GM21526 (cell line): ENCODE data around the gene RNASE12.
"Not testable (repeated sequence)": the region's sequence is repeated elsewhere in the genome, so short reads cannot be mapped to it uniquely, and the experiment has no call there.

Experiments
- ATAC-seq: cut with Tn5 transposase; IDR thresholded peaks from one replicate; pipeline ENCODE4 v1.9.1; 2021; ENCODE audit warnings: moderate library complexity; ENCODE audit not compliant: unreplicated experiment, low FRiP score

RNASE12 gene

GRCh38 chr14:20591235-20591634 is at the start of gene RNASE12:
TSS of gene RNASE12 (minus strand) at chr14:20591376. CDS start at chr14:20590723, 653 bp downstream.
- no peak for ATAC-seq

DNA sequence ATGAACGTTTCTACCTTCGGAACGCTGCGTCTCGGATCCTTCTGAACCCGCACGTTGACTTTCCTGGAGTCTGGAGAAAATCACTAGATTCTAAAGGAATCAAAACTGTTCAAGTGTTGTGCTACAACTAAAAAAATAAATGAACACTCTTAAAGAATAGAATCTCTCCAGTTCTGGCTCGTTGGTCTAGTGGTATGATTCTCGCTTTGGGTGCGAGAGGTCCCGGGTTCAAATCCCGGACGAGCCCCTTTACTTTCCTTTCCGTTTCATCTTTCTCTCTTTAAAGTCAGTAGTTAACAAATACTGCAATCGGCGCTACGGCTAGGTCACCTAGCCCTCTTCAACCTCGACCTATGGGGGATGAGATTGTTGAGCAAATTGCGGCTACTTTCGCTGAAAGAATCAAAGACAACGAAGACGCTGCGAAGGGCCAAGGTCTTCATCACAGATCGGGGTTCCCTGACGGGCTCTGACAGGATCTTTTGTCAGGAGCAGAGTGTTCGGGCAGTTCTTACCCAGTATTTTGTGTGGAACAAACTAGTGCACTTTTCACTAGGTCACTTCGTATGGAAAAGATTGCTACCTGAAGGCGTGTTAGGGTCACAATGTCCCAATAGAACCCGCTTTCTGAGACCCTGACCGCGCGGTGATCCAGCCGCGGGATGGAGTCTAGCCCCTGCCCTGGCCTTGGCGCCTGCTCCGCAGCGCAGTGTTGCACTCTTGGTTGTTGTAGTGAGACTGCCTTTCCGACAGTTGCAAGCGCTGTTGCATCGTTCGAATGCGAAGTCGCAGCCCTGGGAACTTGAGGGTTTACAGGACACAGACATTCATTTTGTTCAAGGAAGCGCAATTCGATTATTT is 41.9 kb upstream of the RNASE12 start:
- peak; percentile 42 for ATAC-seq

DNA sequence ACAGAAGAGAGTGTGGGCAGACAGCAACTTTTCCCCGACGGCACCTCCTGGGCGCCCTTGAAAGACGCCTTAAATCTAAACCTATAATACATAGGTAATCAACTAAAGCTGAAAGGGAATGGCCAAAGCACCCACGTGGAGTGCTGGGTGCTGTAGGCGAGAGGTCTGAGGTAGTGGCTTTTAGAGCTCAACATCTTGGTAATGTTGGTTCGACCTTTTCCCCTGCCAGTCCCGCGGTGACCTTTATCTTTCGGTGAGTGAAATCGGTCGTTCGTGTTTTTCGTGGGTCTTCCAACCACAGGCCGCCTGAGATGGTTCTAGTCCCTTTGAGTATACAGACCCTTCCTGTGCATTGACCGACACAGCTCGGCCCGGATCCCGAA is 41.3 kb upstream of the RNASE12 start:
- peak; percentile 6 for ATAC-seq

DNA sequence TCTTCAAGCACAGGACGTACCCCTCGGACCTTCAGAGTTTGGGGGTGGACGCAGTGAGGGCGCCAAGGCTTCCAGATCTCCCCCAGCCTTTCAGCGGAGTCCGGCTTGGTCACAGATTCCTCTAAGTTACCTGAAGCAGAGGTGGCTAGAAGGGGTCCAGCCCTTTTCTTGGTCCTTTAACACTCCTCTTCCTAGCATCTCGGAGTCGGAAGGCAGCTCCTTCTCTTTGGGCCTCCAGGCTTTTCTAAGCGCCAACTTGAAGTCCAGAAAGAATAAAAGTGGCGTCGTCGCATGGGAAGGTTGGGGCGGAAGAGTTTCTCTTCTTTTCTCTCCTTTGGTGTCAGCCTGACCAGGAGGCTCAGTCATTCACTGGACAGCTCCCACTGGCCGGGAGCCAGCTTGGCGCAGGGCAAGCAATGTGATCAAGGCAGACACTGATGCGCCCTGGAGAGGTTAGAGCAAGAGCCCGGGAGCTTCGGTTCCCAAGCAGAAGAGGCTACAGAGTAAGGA is 40.8 kb upstream of the RNASE12 start:
- no peak for ATAC-seq

DNA sequence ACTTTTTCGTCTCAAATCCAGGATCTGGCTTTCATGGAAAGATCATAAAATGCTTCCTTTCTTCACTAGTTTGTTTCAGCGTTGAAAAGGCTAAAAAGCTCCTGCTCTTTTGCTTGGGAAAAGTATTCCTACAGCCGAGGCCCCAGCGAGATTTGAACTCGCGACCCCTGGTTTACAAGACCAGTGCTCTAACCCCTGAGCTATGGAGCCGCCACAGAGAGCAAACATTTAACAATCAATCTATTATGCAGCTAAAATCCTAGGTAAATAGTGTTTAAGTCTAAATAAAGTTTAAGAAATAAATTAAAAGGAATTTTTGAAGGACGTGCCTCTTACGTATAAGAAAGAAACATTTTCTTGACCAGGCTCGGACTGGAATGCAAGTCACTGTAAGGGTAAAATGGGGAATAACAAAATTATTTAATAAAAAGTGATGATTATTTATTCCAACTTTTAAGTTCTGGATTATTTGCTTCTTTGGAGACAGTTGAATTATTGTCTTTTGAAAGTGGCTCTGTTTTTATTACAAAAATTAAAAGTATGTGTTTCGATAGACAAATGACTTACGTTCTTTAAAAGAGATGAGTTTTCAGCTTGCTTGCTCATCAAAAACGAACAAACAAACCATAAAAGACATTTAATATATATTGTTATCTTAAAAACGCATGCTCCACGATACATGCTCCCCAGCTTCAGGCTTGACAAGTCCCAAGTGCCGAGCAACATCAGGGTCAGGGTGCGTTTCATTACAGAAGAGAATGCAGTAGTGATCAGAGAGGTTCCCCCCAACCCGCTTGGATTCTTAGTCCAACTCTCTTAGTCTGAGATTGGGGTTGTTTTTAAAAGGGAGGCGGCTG is 40.1 kb upstream of the RNASE12 start:
- ATAC-seq: no peak

DNA sequence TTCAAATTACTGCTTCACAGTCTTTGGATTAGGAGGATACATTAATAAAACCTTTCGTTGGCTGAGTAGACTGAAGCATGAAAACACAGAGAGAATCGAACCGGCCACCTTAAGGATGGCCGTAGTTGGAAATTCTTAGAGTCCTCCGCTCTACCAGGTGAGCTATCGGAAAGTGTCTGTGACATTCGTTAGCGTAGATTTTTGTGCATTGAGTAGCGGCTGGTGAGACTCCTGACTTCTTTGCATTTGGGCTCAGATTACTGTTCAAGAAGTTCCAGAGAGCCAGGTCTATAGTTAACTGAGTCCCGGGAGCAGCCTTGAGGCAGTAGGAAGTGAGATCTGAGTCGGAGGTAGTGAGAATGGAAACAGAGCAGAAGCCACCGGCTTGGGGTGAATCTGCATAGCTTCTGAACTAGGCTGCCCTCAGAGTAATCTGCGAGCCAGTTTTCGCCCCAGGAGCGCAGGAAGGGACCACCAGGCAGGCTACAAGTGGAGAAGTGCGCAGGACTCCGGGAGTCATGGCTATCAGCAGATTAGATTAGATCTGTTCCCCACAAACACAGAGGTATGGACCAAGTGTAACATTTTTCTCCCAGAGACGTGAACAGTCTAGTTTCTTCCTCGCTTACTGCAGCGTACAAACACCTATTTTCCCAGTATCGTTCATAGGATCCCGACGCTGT is 39.3 kb upstream of the RNASE12 start:
- ATAC-seq: peak; percentile 41

DNA sequence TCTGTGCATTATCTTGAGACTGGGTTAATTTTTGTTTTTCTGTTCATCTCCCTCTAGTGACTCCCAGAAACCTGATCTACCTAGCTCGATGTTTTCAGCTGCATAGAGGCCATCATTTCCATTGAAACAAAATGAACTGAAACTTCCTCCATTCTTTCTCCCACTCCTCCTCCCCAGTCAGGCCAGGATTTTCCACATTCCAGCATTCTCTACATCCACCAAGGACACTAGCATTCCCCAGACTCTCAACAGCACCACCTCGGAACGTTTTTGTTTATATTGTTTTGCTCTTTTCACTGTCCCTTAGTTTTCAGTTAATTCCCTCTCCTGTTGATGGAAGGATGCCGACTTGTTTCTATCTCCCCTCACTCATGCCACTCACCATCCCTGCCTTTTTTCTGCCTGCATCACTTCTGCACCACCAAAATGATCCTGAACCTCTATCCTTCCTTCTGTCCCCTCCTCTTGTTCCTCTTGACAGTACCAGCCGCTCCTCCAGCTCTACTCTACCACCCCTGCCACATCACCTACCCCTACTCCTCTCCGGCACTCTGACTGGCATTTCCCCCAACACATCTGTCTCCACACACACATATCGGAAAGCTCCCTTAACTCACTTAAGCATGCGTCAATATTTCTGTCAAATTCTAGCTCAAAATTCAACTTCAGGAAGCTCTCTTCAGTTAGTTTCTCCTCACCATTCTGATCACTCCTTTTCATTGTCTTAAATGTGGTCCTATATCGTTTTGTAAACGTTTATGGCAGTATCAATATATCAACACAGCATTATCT is 37.1 kb upstream of the RNASE12 start:
- ATAC-seq: no peak

DNA sequence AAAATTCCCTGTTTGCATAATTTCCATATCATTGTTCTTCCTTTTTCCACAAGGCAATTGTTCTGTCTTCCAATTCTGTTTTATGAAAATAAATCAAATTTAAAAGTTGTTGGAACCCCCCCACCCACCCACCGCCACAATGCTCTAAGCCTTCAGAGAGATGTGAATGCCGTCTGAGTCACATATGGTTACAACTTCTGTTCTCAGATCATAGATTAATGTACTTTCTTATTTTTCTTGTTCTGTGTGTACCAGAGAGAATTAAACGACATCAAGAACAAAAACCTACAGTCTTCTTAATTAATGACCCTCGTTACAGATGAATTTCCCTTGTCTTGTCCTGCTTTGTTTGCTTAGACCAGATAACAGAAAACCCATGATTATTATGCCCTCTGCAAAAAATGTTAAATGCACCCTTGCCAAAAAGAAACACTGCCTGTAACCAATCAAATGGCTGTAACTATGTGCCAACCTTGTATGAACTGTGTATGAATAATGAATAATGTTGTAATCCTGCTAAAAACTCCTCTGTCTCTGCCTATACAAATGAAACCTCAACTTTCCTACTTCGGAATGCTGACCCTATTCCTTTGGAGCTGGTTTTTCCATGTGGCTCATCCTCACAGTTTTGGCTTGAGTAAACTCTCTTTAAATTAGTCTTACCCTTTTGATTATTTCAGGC is 36.3 kb upstream of the RNASE12 start:
- no peak for ATAC-seq

DNA sequence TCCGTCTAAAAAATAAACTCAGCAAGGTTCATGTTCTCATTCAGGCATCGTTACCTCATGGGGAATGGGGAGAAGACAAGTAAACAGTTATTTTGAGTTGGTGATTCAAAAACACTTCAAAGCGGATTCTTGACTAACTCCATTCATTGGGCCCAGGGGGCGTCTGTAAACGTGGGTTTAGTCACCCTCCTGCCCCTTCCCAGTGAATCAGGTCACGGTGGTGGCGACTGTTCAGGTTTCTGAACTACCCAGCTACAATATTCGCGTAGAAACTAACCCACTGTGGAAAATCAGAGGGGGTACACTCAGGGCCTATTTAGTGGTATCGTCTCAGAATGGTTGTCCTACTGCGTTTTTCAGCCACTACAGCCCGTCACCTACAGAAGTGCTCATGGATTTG is 35.1 kb upstream of the RNASE12 start:
- no peak for ATAC-seq

- peak; percentile 41 for ATAC-seq
These were observed 33.4 kb upstream of the RNASE12 start for GRCh38 chr14:20624495-20625070.

- ATAC-seq: no peak
These were observed 32.6 kb upstream of the RNASE12 start for GRCh38 chr14:20623798-20624197.

- ATAC-seq: no peak
These were observed 31.7 kb upstream of the RNASE12 start for GRCh38 chr14:20622816-20623291.

DNA sequence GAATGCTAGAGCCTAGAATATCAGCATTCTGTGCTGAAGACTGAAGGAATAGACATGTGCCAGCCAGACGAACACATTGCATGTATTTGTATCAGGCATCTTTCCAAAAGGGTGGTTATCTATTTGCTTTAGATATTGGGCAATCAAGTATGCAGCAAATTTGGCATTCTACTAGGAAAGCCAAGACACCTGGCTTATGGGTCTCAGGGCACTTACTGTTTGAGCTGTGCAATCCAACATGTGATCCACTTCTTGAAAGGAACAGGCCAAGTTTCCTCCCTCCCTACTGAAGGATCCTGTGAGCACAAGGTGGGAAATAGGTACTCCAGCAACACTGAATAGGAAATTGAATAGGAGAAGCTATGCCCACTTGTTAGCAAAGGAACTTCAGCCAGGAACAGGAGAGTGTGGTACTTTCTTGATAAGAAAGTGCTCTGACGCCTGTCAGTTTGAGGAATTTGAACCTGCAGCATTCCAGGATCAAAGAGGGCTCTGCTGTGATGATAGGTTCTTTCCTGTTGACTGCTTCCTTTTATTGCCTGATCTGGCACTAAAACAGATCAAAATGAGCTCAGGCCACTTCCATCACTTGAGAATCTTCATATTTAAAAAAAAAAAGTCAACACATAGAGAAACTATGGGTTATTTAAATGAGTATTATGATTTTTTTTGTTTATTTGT is 29.8 kb upstream of the RNASE12 start:
- ATAC-seq: no peak

DNA sequence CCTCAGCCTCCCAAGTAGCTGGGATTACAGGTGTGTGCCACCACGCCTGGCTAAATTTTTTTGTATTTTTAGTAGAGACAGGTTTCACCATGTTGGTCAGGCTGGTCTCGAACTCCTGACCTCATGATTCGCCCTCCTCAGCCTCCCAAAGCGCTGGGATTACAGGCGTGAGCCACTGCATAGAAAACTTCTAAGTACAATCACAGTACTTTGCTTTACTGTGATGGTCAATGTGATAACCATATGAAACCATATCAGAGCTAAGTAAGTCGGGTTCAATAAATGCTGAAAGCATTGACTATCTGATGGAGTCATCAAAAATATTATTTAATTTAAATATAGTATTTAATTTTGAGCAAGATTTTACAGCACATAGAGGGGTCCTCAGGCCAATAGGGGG is 28.5 kb upstream of the RNASE12 start:
- not testable (repeated sequence) for ATAC-seq

GRCh38 chr14:20618271-20618749 is 27.1 kb upstream of the RNASE12 start:
- ATAC-seq: no peak

- ATAC-seq: no peak
These were observed 26.2 kb upstream of the RNASE12 start for GRCh38 chr14:20617138-20618003.

DNA sequence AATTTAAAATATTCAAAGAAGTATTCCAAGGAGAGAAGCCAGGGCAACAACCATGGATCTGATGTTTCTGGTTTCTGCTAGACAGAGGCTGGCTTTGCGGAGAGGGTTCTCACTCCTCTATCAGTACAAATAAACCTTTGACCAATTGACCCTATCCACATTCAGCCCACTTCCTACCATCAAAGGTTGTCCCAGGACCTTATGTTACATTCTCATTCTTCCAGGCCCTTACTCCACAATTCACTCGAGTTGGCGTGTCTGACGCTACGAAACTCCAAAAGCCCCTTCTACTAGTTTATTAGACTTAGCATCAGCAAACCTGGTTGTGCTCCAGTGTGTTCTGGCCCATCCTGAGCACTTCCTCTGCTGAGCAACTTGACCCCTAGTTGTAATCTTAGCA is 24.8 kb upstream of the RNASE12 start:
- ATAC-seq: no peak
